VCaP (cell line): Measurements from ENCODE around the gene GMDS.

Experiments used
- H3K27ac ChIP-seq: fragments of 450-650 bp; 2 replicates; pipeline ENCODE4 v1.5.1; 2017
- TF ChIP-seq, protein P1 (sequence below): fragments of 450-650 bp; conservative IDR thresholded peaks from 2 replicates; pipeline ENCODE4 v1.5.1; 2017; ENCODE audit warnings: mild to moderate bottlenecking, moderate library complexity

The GMDS gene

DNA sequence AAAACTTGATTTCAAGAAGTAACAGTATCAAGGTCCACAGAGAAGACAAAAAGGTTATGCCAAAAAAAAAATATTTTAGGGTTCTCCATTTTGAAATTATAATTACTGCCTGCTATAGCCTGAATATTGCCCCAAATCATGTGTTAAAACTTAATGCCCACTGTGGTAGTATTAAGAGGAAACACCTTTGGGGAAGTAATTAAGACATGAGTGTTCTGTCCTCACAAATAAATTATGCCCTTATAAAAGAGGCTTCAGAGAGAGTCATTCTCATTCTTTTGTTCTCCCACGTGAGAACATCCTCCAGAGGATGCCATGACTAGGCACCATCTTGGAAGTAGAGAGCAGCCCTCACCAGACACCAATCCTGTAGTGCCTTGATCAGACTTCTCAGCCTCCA is 66.2 kb downstream of the GMDS start:
- no peak overlapping the region for H3K27ac ChIP-seq
- TF ChIP-seq, protein P1, sequence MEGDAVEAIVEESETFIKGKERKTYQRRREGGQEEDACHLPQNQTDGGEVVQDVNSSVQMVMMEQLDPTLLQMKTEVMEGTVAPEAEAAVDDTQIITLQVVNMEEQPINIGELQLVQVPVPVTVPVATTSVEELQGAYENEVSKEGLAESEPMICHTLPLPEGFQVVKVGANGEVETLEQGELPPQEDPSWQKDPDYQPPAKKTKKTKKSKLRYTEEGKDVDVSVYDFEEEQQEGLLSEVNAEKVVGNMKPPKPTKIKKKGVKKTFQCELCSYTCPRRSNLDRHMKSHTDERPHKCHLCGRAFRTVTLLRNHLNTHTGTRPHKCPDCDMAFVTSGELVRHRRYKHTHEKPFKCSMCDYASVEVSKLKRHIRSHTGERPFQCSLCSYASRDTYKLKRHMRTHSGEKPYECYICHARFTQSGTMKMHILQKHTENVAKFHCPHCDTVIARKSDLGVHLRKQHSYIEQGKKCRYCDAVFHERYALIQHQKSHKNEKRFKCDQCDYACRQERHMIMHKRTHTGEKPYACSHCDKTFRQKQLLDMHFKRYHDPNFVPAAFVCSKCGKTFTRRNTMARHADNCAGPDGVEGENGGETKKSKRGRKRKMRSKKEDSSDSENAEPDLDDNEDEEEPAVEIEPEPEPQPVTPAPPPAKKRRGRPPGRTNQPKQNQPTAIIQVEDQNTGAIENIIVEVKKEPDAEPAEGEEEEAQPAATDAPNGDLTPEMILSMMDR, result no peak

- TF ChIP-seq, protein P1, result no peak
- no peak overlapping the region for H3K27ac ChIP-seq
Observed at GRCh38 chr6:2178125-2178524, 67.3 kb downstream of the GMDS start.

DNA sequence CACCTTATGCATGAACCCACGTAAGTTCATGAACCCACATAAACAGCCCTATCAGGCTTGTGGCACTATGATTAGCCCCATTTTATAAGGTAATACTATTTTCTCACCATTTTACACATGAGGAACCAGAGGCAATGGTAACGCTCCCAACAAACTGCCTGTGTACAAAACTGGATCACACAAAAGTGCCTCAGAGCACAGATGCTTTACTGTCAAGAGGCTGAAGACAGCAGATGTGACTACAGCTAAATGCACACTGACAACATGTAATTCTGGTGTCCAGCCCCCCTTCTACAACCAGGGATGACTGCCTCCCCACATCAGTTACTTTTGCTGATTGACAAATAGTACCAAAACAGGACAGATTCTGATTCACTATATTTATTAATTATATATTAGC is 69.6 kb downstream of the GMDS start:
- H3K27ac ChIP-seq, result no peak overlapping the region
- TF ChIP-seq, protein P1, result no peak

- TF ChIP-seq, protein P1, result no peak
- H3K27ac ChIP-seq, result no peak overlapping the region
Observed at GRCh38 chr6:2173203-2173961, 72.0 kb downstream of the GMDS start.

- no peak overlapping the region for H3K27ac ChIP-seq
- TF ChIP-seq, protein P1, result no peak
Observed at GRCh38 chr6:2171728-2172127, 73.7 kb downstream of the GMDS start.

GRCh38 chr6:2168480-2168879 is 76.9 kb downstream of the GMDS start:
- H3K27ac ChIP-seq, result no peak overlapping the region
- TF ChIP-seq, protein P1, result no peak

DNA sequence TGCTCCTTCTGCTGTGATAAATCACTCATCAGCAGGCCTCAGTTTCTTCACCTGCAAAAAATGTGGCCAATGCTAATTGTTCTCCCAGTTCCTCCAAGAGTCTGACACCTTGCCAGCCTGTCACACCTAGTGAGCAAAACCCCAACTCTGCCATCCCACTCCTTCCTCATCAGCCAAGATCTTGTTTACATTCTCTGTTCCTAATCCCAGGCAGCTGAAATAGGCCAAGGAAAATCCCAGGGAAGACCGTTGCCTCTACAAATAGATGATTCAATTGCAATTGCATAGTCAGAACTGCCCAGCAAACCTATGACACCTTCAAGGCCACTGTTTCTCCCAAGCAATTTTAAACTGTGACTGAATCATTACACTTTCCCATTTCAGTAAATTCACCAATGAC is 78.7 kb downstream of the GMDS start:
- TF ChIP-seq, protein P1, result no peak
- no peak overlapping the region for H3K27ac ChIP-seq
